Mononuclear cell (primary cell): ENCODE results near the gene HACD2. TPM values are rescaled to one million over a fixed set of nuclear protein-coding genes. Genes with fewer than 3 reads are reported as not detected.

Experiments used
- H3K27me3 ChIP-seq: 2 replicates; pipeline ENCODE4 v1.6.0; 2011; ENCODE audit warnings: low read length, control low read depth; ENCODE audit not compliant: insufficient read depth
- H3K4me1 ChIP-seq: 2 replicates; pipeline ENCODE4 v1.5.1; 2011; ENCODE audit warnings: mild to moderate bottlenecking, low read length, control low read depth; ENCODE audit not compliant: insufficient read depth
- H3K4me3 ChIP-seq: 2 replicates; pipeline ENCODE4 v1.5.1; 2011; ENCODE audit warnings: mild to moderate bottlenecking, low read length, moderate library complexity
- H3K9me3 ChIP-seq: 2 replicates; pipeline ENCODE4 v1.5.1; 2011; ENCODE audit warnings: low read depth, mild to moderate bottlenecking, control low read depth, low read length
- total RNA-seq: library from RNA; depleted of rRNA; stranded (reverse); fragments of >200 nt; gene quantifications from one replicate; pipeline ENCODE4 v1.2.3, GENCODE V29; 2012

HACD2 gene
- total RNA-seq, 1 donor = 14.4 TPM

DNA sequence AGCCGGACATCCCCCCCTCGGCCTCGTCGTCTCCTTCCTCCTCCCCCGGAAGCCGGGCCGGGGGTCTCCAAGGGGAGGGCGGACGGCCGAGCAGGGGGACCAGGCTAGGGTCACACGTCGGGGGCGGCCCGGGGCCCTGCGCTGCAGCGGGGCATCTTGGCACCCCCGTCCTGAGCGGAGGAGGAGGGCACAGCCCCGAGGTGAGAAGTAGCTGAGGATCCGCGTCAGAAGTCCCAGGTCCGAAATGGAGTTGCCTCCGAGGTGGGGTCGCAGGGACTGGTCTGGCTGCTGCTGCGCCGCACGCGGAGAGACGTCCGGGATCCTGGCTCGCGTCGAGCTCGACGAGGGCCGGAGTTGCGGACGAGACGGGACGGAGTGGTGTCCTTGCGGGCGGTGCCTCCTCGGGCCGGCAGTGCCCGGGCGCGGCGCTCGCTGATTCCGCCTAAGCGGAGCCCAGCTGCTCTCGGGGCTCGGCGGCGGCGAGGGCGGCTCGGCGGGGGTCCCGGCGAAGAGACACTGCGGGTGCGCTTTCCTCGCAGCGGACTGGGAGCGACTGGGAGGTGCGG lies 136.2 kb downstream of the HACD2 start, which contains the start of gene ADCY5:
Gene ADCY5, minus strand, starts transcription at position 555 of the 566 bp plus-strand sequence. Its CDS starts 545 bp downstream, at position 10.
- no peak within 1 kb of the TSS for H3K4me3 ChIP-seq
- peaks cover 11% of the 10 kb centered on the region for H3K4me1 ChIP-seq
- peaks cover 50% of the 10 kb centered on the region for H3K27me3 ChIP-seq
- H3K9me3 ChIP-seq = no peaks in the 10 kb centered on the region

DNA sequence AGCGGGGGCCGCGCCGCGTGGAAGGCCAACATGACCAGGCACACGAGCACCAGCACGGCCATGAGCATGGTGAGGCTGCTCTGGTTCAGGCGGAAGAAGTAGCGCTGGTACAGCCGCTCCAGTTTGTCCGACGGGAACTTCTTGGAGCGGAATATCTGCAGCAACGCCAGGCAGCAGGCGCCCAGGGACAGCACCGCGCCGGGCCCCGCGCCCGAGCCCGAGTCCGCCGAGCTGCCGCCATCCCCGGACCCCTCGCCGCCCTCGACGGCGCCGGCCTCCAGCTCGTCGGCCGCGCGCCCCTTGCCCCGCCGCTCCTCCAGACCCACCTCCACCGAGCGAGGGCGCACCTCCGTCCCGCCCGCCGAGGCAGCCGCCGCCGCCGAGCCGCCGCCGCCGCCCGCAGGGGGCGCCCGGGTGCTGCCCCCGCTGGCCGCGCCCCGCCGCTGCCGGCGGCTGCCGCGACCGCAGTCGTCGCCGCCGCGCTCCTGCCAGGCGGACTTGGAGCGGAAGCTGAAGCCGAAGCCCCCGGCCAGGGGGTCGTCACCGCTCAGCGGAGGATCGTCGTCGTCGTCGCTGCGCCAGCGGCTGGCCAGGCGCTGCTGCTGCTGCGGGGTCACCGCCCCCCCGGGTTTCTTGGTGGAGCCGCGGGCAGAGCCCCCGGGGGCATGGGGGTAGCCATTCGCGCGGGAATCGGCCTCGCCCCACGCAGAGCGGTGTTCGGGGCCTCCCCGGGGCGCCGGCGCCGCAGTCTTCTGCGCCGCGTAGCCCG lies 136.9 kb downstream of the HACD2 start:
- Histone ChIP-seq H3K4me3 (no peak overlapping the region), H3K27me3 (peaks cover 46% of the 10 kb centered on the region), H3K9me3 (no peaks in the 10 kb centered on the region), H3K4me1 (peaks cover 11% of the 10 kb centered on the region)

DNA sequence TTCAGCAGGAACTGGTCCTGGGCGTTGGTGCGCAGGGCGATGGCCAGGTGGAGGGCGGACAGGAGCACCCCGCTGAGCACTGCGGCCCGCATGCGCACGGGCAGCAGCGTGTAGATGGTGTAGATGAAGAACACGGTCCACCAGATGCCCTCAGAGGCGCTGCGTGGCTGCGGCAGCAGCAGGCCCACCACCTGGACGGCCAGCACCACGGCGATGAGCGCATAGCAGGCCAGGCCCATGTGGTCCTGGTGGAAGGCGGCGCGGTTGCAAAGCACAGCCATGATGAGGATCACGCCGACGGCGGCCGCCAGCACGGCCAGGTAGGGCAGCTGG lies 137.5 kb downstream of the HACD2 start:
- no peaks in the 10 kb centered on the region for H3K9me3 ChIP-seq
- peaks cover 46% of the 10 kb centered on the region for H3K27me3 ChIP-seq
- H3K4me1 ChIP-seq = peaks cover 11% of the 10 kb centered on the region
- no peak overlapping the region for H3K4me3 ChIP-seq

DNA sequence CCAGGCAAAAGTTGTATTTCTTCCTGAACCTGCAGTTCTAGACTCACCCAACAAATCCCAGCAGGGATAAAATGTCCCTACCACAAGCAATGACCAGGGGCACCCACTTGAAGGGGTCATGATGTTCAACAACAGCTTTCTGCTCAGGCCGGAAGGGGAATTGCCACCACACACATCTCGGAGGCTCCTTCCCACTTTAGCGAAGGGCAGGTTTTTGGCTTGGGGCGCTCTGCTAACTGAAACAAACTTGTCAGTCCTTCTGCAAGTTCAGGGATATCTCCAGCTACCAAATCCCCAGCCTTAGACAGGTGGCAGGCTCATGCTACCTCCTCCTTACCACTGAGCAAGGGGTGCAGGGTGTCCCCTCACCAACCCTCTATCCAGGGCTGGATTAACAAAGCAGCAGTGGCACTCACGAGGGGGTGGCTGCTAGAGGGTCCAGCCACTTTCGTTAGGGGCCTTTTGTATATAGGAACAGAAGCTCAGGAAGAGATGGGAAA lies 138.2 kb downstream of the HACD2 start:
- no peaks in the 10 kb centered on the region for H3K9me3 ChIP-seq
- peaks cover 46% of the 10 kb centered on the region for H3K27me3 ChIP-seq
- H3K4me1 ChIP-seq = peaks cover 11% of the 10 kb centered on the region
- H3K4me3 ChIP-seq = no peak overlapping the region

DNA sequence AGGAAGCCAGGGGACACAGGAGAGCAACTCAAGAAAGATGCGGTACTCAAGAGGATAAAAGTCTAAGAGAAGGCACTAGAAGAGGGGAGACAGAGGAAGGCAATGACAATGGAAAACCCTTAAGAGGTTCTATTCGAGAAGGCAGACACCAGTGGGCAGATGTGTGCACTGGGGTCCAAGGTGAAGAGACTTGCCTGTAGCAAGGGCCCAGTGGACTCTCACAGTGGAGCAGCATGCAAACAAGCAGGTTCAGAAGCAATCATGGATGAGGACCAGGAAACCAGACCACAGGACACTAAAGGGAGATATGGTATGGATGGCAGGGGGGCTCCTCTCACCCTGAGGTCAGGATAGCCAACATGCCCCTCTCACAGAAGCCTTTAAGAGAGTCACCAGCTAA lies 138.6 kb downstream of the HACD2 start:
- no peaks in the 10 kb centered on the region for H3K9me3 ChIP-seq
- H3K27me3 ChIP-seq = peaks cover 42% of the 10 kb centered on the region
- no peak overlapping the region for H3K4me3 ChIP-seq
- peaks cover 11% of the 10 kb centered on the region for H3K4me1 ChIP-seq

DNA sequence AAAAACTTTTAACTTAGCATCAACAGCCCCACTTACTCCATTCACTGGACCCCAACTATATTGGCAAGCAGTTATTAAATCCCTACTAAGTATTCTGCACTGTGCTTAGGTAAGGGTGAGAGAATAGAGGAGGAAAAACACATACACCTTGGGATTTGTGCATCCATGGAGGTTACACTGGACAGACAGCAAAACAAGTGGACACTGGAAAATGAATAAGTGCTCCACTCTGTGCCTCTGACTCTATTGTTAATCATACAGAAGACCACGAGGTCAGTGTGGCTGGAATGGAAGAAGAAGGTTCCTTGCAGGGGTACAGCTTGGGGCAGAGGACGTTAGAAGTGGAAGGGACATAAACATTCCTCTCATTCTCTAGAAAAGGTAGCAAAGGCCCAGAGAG lies 139.2 kb downstream of the HACD2 start:
- peaks cover 11% of the 10 kb centered on the region for H3K4me1 ChIP-seq
- peaks cover 37% of the 10 kb centered on the region for H3K27me3 ChIP-seq

DNA sequence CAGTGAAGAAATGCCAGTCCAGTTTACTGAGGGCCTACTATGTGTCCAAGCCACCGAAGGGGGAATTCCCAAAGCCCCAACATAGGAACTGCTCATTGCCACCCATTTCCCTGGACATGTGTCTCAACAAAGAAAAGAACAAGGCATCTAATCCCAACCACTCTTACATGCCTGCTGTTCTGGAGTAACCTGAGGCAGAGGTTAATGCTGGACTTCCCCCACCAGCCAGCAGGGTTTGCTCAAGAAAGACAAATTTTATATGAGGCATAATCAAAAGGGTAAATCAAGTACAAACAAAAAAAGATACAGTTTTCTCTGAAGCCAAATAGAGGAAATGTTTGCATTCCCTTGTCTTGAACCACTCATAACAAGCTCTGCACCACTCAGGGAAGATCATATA lies 140.1 kb downstream of the HACD2 start:
- H3K27me3 ChIP-seq = peaks cover 28% of the 10 kb centered on the region
- H3K4me3 ChIP-seq = no peak overlapping the region
- H3K4me1 ChIP-seq = peaks cover 11% of the 10 kb centered on the region
- no peaks in the 10 kb centered on the region for H3K9me3 ChIP-seq

More for the DNA sequence above, 139.2 kb downstream of the HACD2 start:
- H3K4me3 ChIP-seq = no peak overlapping the region
- no peaks in the 10 kb centered on the region for H3K9me3 ChIP-seq

DNA sequence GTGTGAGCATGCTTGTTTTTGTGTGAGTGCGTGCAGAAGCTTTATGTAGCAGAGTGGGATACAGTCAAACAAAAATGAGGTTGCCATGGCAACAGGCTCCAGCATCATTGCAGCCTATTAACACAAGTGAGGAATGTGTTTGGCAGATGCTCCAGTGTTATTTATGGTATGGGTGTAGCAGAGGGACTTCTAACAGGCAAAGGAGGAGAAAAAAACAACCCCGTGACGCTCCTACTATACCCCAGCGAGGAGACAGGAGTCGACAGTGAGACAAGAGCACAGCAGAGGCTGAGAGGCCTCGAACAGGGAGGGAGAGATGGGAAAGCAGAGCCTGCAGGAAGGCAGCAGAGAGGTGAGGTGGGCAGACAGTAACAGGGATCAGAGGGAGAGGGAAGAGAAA lies 140.8 kb downstream of the HACD2 start:
- Histone ChIP-seq H3K9me3 (no peaks in the 10 kb centered on the region), H3K4me1 (peaks cover 7% of the 10 kb centered on the region), H3K27me3 (peaks cover 26% of the 10 kb centered on the region), H3K4me3 (no peak overlapping the region)

DNA sequence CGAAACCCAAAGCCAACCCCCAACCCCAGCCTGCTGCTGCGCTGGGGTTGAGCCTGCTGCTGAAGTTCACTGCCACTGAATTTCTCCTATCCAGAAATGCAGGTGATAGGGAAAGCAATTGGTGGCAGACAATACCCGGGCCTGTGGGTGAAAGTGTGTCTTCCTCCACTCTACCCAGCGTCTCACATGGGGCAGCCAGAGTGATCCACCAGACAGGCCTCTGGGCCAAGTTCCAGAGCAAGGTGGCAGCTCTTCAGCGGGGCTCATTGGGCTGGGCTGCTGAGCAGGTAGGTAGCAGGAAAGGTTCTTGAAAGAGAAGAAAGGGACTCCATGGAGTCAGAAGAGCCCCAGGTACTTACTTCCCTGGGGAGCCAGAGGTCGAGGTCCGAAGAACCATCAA lies 141.9 kb downstream of the HACD2 start:
- Histone ChIP-seq H3K27me3 (peaks cover 19% of the 10 kb centered on the region), H3K4me1 (no peaks in the 10 kb centered on the region), H3K4me3 (no peak overlapping the region), H3K9me3 (no peaks in the 10 kb centered on the region)

DNA sequence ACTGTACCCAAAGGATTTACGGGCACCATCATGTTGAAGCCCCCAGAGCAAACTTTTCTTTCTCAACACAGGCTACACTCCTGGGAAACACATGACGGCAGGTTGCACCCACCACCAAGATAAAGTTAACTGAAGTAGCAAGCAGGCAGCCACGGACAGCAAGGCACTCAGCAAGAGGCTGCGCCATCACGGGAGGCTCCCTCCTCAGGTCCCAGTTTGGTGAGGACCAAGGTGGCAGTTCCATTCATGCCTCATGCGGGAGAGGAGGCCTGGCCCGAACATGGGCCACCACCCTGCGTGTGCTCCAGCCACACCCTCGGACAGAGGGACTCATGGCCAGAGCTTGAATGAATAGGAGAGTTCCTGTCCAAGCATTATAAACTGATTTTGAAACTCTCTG lies 142.7 kb downstream of the HACD2 start:
- Histone ChIP-seq H3K4me1 (no peaks in the 10 kb centered on the region), H3K4me3 (no peak overlapping the region), H3K27me3 (peaks cover 14% of the 10 kb centered on the region), H3K9me3 (no peaks in the 10 kb centered on the region)

Other genes with a start within 250 kb of the HACD2 start
- not detected for gene ADCY5, start 136.0 kb downstream of the HACD2 start, total RNA-seq